Endodermal cell (in vitro differentiated cells): ENCODE measurements around the gene CAMTA1. TPM values are rescaled to one million over a fixed set of nuclear protein-coding genes. Genes with fewer than 3 reads are reported as not detected.
A peak's percentile ranks its signal among the peaks of the same experiment; 100 is the strongest.

Experiments used
- DNase-seq: peaks from one replicate; pipeline ENCODE4 v3.0.0-alpha.2; 2017
- H3K27ac ChIP-seq: 2 replicates; pipeline ENCODE4 v1.5.1; 2013; ENCODE audit warnings: mild to moderate bottlenecking, low read depth, low read length, moderate library complexity
- H3K27me3 ChIP-seq: 2 replicates; pipeline ENCODE4 v1.6.1; 2013; ENCODE audit warnings: mild to moderate bottlenecking, low read length, moderate library complexity; ENCODE audit not compliant: insufficient read depth, control insufficient read depth, poor library complexity, severe bottlenecking
- H3K36me3 ChIP-seq: 2 replicates; pipeline ENCODE4 v1.7.0; 2013; ENCODE audit warnings: mild to moderate bottlenecking, low read length, moderate library complexity; ENCODE audit not compliant: control insufficient read depth, insufficient read depth
- H3K4me1 ChIP-seq: one replicate; pipeline ENCODE4 v1.7.0; 2013; ENCODE audit warnings: low read length; ENCODE audit not compliant: control insufficient read depth, insufficient read depth
- H3K4me3 ChIP-seq: 2 replicates; pipeline ENCODE4 v1.5.1; 2013; ENCODE audit warnings: mild to moderate bottlenecking, low read length, moderate library complexity
- H3K9ac ChIP-seq: 2 replicates; pipeline ENCODE4 v1.6.1; 2013; ENCODE audit warnings: mild to moderate bottlenecking, low read length, moderate library complexity; ENCODE audit not compliant: poor library complexity, severe bottlenecking; ENCODE audit errors: extremely low read depth
- H3K9me3 ChIP-seq: 2 replicates; pipeline ENCODE4 v1.6.1; 2013; ENCODE audit warnings: mild to moderate bottlenecking, low read length, moderate library complexity; ENCODE audit not compliant: control insufficient read depth
- H3K27ac Mint-ChIP-seq: 2 replicates; pipeline ENCODE4 v1.8.0; 2020; ENCODE audit warnings: mixed read lengths
- H3K27me3 Mint-ChIP-seq: 2 replicates; pipeline ENCODE4 v1.8.0; 2021; ENCODE audit warnings: mild to moderate bottlenecking, mixed read lengths; ENCODE audit not compliant: insufficient read depth
- H3K36me3 Mint-ChIP-seq: 2 replicates; pipeline ENCODE4 v1.8.0; 2020; ENCODE audit warnings: low read depth, mixed read lengths
- H3K4me1 Mint-ChIP-seq: 2 replicates; pipeline ENCODE4 v1.8.0; 2020; ENCODE audit warnings: mixed read lengths
- H3K4me3 Mint-ChIP-seq: 2 replicates; pipeline ENCODE4 v1.8.0; 2020; ENCODE audit warnings: mild to moderate bottlenecking, moderate library complexity, mixed read lengths
- H3K9me3 Mint-ChIP-seq: 2 replicates; pipeline ENCODE4 v1.8.0; 2020; ENCODE audit warnings: mild to moderate bottlenecking, mixed read lengths
- WGBS, 2 experiments: methylation state at CpG; one replicate each; pipeline versions ENCODE4 v1.1.5 to v1.1.7; 2013; ENCODE audit warnings: missing lambda C conversion rate in 2 of 2, mixed read lengths in 1 of 2; ENCODE audit not compliant: insufficient coverage in 1 of 2, insufficient read length in 1 of 2; 5-methylcytosine and 5-hydroxymethylcytosine counted together
- total RNA-seq, 2 donors: library from RNA; stranded (reverse); fragmentation: NEBNext Ultra II Directional in 1 of 2; extraction: Animal tissue kit (Norgen Biotek cat#: 25700) in 1 of 2; gene quantifications; 2 replicates in 1 of 2; 3 replicates in 1 of 2; pipeline ENCODE4 v1.2.1, GENCODE V29; 2021
- TF ChIP-seq, protein P1 (sequence below): fragments of 200-600 bp; sonication (generic); conservative IDR thresholded peaks from 2 replicates; pipeline ENCODE4 v1.5.0; 2021; ENCODE audit warnings: antibody characterized with exemption, mild to moderate bottlenecking

Gene CAMTA1
- total RNA-seq, 2 donors from 2014 or later = 123 to 137 TPM

DNA sequence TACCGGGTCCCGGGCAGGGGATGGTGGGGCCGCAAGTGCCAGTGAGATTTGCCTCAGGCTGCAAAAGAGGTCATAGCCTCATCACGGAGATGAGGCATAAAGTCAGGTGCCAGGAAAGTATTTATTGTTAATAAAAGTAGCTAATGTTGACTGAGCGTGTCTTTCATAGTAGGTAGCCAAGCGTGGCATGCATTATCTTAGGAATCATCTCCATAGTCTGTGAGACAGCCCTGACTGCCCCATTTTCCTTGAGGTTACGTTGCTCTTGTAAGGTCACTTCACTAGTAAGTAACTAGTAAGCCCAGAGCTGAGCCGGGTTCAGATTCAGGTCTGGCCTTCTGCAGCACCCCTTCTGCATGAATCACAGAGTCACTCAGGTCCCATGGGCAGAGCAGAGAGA lies 174.2 kb downstream of the CAMTA1 start:
- H3K27me3 Mint-ChIP-seq = peaks cover 8% of the 10 kb centered on the region
- TF ChIP-seq, protein P1, sequence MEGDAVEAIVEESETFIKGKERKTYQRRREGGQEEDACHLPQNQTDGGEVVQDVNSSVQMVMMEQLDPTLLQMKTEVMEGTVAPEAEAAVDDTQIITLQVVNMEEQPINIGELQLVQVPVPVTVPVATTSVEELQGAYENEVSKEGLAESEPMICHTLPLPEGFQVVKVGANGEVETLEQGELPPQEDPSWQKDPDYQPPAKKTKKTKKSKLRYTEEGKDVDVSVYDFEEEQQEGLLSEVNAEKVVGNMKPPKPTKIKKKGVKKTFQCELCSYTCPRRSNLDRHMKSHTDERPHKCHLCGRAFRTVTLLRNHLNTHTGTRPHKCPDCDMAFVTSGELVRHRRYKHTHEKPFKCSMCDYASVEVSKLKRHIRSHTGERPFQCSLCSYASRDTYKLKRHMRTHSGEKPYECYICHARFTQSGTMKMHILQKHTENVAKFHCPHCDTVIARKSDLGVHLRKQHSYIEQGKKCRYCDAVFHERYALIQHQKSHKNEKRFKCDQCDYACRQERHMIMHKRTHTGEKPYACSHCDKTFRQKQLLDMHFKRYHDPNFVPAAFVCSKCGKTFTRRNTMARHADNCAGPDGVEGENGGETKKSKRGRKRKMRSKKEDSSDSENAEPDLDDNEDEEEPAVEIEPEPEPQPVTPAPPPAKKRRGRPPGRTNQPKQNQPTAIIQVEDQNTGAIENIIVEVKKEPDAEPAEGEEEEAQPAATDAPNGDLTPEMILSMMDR = no peak
- Histone ChIP-seq H3K9me3 (no peaks in the 10 kb centered on the region), H3K27me3 (no peaks in the 10 kb centered on the region), H3K4me3 (no peak overlapping the region), H3K27ac (no peak overlapping the region), H3K36me3 (no peaks in the 10 kb centered on the region), H3K4me1 (no peaks in the 10 kb centered on the region), H3K9ac (no peak overlapping the region)
- H3K36me3 Mint-ChIP-seq = no peaks in the 10 kb centered on the region
- H3K27ac Mint-ChIP-seq = no peak overlapping the region
- 93% methylated on average over 8 of the region's 8 CpGs for WGBS, 2 experiments
- no peak for DNase-seq
- H3K9me3 Mint-ChIP-seq = no peaks in the 10 kb centered on the region
- H3K4me1 Mint-ChIP-seq = peaks cover 11% of the 10 kb centered on the region
- no peak overlapping the region for H3K4me3 Mint-ChIP-seq

GRCh38 chr1:6960291-6960811 lies 175.1 kb downstream of the CAMTA1 start:
- peaks cover 8% of the 10 kb centered on the region for H3K4me1 Mint-ChIP-seq
- H3K27me3 Mint-ChIP-seq = peaks cover 8% of the 10 kb centered on the region
- 87 to 91% methylated on average over 6 to 12 of the region's 12 CpGs for WGBS, 2 experiments
- TF ChIP-seq, protein P1 = no peak
- no peaks in the 10 kb centered on the region for H3K4me1 ChIP-seq
- no peak overlapping the region for H3K9ac ChIP-seq
- no peaks in the 10 kb centered on the region for H3K36me3 Mint-ChIP-seq
- H3K9me3 Mint-ChIP-seq = no peaks in the 10 kb centered on the region
- no peak overlapping the region for H3K4me3 ChIP-seq
- no peaks in the 10 kb centered on the region for H3K9me3 ChIP-seq
- no peak overlapping the region for H3K27ac ChIP-seq
- no peaks in the 10 kb centered on the region for H3K36me3 ChIP-seq
- H3K27me3 ChIP-seq = no peaks in the 10 kb centered on the region
- no peak overlapping the region for H3K4me3 Mint-ChIP-seq
- no peak for DNase-seq
- H3K27ac Mint-ChIP-seq = no peak overlapping the region

DNA sequence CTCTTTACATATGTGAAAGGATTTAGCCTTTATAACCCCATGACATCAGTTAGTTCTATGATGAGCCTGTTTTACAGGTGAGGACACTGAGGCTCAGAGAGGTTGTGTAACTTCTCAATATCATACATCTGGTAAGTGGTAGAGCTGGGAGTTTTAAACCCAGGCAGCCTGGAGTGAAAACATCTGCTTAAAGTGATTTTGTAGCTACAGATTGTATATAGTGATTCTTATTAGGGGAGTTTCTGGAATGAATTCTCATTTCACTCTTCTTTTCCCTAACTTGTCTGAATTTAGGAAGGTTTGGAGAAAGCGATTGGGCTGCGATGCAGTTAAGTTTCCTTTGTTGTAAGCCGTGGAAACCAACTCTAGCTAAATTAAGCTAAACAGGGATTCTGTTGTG lies 175.6 kb downstream of the CAMTA1 start:
- H3K36me3 Mint-ChIP-seq = no peaks in the 10 kb centered on the region
- 92 to 100% methylated on average over 1 to 3 of the region's 3 CpGs for WGBS, 2 experiments
- TF ChIP-seq, protein P1 = no peak
- H3K27ac Mint-ChIP-seq = no peak overlapping the region
- peak overlapping the region; percentile 68 for H3K4me3 Mint-ChIP-seq
- Histone ChIP-seq H3K4me3 (no peak overlapping the region), H3K27ac (no peak overlapping the region), H3K36me3 (no peaks in the 10 kb centered on the region), H3K27me3 (no peaks in the 10 kb centered on the region), H3K9ac (no peak overlapping the region), H3K9me3 (no peaks in the 10 kb centered on the region), H3K4me1 (no peaks in the 10 kb centered on the region)
- DNase-seq = no peak
- H3K27me3 Mint-ChIP-seq = peaks cover 8% of the 10 kb centered on the region
- peaks cover 8% of the 10 kb centered on the region for H3K4me1 Mint-ChIP-seq
- no peaks in the 10 kb centered on the region for H3K9me3 Mint-ChIP-seq
